ENCODE data around the gene SNAPC4. TPM values are rescaled to one million over a fixed set of nuclear protein-coding genes. Genes with fewer than 3 reads are reported as not detected.

The SNAPC4 gene
- total and polyA plus RNA-seq, 2 of the 8 experiments (the other 6 are each of a cell fraction or from before 2014, with no cell fraction given) = 6.9 to 18.1 TPM

DNA sequence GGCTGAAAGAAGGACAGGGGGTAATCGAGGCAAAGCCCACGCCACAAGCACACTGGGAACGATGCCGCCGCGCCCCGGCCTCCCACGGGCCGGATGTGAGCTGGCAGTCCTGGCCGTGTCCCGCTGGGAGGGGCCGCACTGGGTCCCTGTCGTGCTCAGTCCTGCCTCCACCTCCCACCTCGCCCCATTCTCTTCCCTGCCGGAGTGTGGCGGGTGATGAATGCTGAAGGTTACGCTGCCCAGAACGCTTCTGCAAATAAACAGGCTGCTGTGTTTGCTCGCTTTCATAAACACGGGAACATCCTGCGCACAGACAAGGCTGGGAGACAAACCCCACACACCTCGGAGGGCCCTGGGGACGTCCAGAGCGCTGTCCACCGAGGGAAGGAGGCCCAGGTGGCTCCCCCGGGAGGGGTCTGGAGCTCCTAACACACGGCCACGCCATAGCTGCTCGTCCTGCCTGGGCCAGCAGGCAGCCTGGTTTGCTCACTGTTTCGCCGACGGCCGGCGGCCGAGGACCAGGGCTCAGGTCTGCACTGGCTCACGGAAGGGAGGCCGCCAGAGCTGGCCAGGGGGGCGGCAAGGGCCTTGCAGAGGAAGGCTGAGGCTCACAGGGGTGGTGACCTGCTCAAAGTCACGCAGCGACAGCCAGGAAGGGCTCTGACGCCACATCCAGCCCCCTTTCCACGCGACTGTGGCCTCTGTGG, 38.8 kb downstream of the SNAPC4 start:
- H3K79me2 ChIP-seq (ENCODE audit: control insufficient read depth in 1 of 2, insufficient read depth in 2 of 2, low read length in 2 of 2) = no peaks in the 10 kb centered on the region
- no peak overlapping the region for H3K23ac ChIP-seq (ENCODE audit: insufficient read length)
- no peak overlapping the region for H3K4ac ChIP-seq (replicated peaks; ENCODE audit: insufficient read length, low read depth, low read length)
- H3K4me1 ChIP-seq (replicated peaks in 1 of 4; ENCODE audit: control insufficient read depth in 3 of 4, insufficient read depth in 4 of 4, low read length in 3 of 4) = peaks cover 0 to 8% (median under 1%) of the 10 kb centered on the region in 4 experiments; a peak in 3 of 7 replicates
- H3K79me1 ChIP-seq (ENCODE audit: low read depth, low read length) = peaks cover 3% of the 10 kb centered on the region
- H3K9me3 ChIP-seq (ENCODE audit: insufficient read depth in 2 of 2, low read depth in 1 of 2, low read length in 1 of 2) = peaks cover 0 to 3% of the 10 kb centered on the region in 2 experiments; a peak in 1 of 4 replicates
- no peak overlapping the region; the same call in 1 of the 2 replicates for H4K8ac ChIP-seq (ENCODE audit: extremely low read depth, insufficient read depth, low read length)
- H3K23me2 ChIP-seq (ENCODE audit: low read depth, low read length) = no peaks in the 10 kb centered on the region; the same call in 1 of the 2 replicates
- H3K27me3 ChIP-seq (replicated peaks in 1 of 4; ENCODE audit: control insufficient read depth in 3 of 4, extremely low read depth in 1 of 4, insufficient read depth in 3 of 4, low read length in 3 of 4) = peaks cover 0 to 2% (median 0%) of the 10 kb centered on the region in 4 experiments; a peak in 2 of 7 replicates
- H2BK12ac ChIP-seq (ENCODE audit: low read depth, low read length) = no peak overlapping the region
- FAIRE-seq (no peak), DNase-seq (ENCODE audit: low read depth in 1 of 2, low spot score in 2 of 2) (no peak)
- no peak overlapping the region for H3K56ac ChIP-seq (replicated peaks; ENCODE audit: insufficient read length, low read depth, low read length)
- no peak overlapping the region for H3K4me2 ChIP-seq (ENCODE audit: insufficient read depth in 1 of 2, low read depth in 2 of 2, low read length in 2 of 2)
- no peak overlapping the region for H3K14ac ChIP-seq (ENCODE audit: insufficient read length)
- H4K5ac ChIP-seq (ENCODE audit: insufficient read length, low read depth, low read length) = no peak overlapping the region
- H3K18ac ChIP-seq (ENCODE audit: extremely low read depth, low read length) = no peak overlapping the region
- no peak overlapping the region for H3K4me3 ChIP-seq (ENCODE audit: extremely low read depth in 1 of 4, insufficient read depth in 2 of 4, low read depth in 3 of 4, low read length in 4 of 4)
- H2BK5ac ChIP-seq (ENCODE audit: low read depth, low read length) = no peak overlapping the region
- no peak for TF ChIP-seq JUND (IDR thresholded peaks at IDR 0.05; ENCODE audit: low read length)
- TF ChIP-seq ZNF274 (IDR thresholded peaks at IDR 0.05; ENCODE audit: borderline replicate concordance, extremely low read depth, low read length) = no peak
- TF ChIP-seq EP300 (IDR thresholded peaks at IDR 0.05; ENCODE audit: borderline replicate concordance in 1 of 2, low read depth in 2 of 2, low read length in 2 of 2) = no peak
- TF ChIP-seq EGR1 (IDR thresholded peaks at IDR 0.05; ENCODE audit: borderline replicate concordance, low read depth, low read length) = no peak
- TF ChIP-seq RFX5 (IDR thresholded peaks at IDR 0.05; ENCODE audit: borderline replicate concordance, low read depth, low read length) = no peak
- TF ChIP-seq POU5F1 (IDR thresholded peaks at IDR 0.05; ENCODE audit: low read depth, low read length) = no peak
- no peak for TF ChIP-seq SIX5 (IDR thresholded peaks at IDR 0.05; ENCODE audit: low read depth, low read length)
- no peak for TF ChIP-seq CBX5 (IDR thresholded peaks at IDR 0.05; ENCODE audit: low read depth, low read length)
- no peak for TF ChIP-seq PHF8 (conservative IDR thresholded peaks at IDR 0.05; ENCODE audit: low read depth, low read length)
- TF ChIP-seq TBP (IDR thresholded peaks at IDR 0.05; ENCODE audit: low read depth, low read length) = no peak
- no peak for TF ChIP-seq EZH2 (IDR thresholded peaks at IDR 0.05; ENCODE audit: low read depth, low read length, severe bottlenecking)
- TF ChIP-seq NRF1 (IDR thresholded peaks at IDR 0.05; ENCODE audit: low read depth, low read length) = no peak
- H2BK20ac ChIP-seq (ENCODE audit: low read length) = no peak overlapping the region
- no peak overlapping the region for H2AFZ ChIP-seq (ENCODE audit: low read length)
- H2AK5ac ChIP-seq (ENCODE audit: low read depth, low read length) = no peak overlapping the region
- POLR2A ChIA-PET (ENCODE audit: partially characterized antibody) = interaction anchor here (1.6 to 15.8 kb wide), 6 partner anchors 12 to 39 kb away, joined by 4 to 137 read pairs (median 24); partner anchors contain the start of genes CARD9 and SNAPC4
- peaks cover 3 to 7% of the 10 kb centered on the region in 2 experiments for H4K20me1 ChIP-seq (replicated peaks in 1 of 2; ENCODE audit: control insufficient read depth in 1 of 2, insufficient read depth in 2 of 2, low read length in 2 of 2)
- WGBS, 2 experiments (ENCODE audit: extremely low coverage in 1 of 2, insufficient coverage in 1 of 2, insufficient read length in 1 of 2, insufficient replicate concordance in 2 of 2, low coverage in 1 of 2, low lambda C conversion rate in 2 of 2, missing lambda C conversion rate in 1 of 2) = 94% methylated on average over 35 of the region's 43 CpGs; no CpG with 5 or more reads in 1 of the 2 experiments
- H3K36me3 ChIP-seq (ENCODE audit: control insufficient read depth in 2 of 4, insufficient read depth in 4 of 4, low read length in 3 of 4) = peaks cover 0 to 2% (median 0%) of the 10 kb centered on the region in 4 experiments; a peak in 1 of 8 replicates
- CTCF ChIA-PET (ENCODE audit: partially characterized antibody) = interaction anchor here (1.0 to 7.1 kb wide), 4 partner anchors 16 to 61 kb away, joined by 3 to 80 read pairs (median 9); no protein-coding TSS in a partner anchor
- H2BK15ac ChIP-seq (ENCODE audit: low read length) = no peak overlapping the region
- no peak overlapping the region for H3K27ac ChIP-seq (ENCODE audit: low read depth, low read length)
- no peak overlapping the region for H2BK120ac ChIP-seq (replicated peaks; ENCODE audit: low read depth, low read length)
- no peak overlapping the region for H3K9ac ChIP-seq (replicated peaks in 1 of 4; ENCODE audit: extremely low read depth in 1 of 4, low read depth in 3 of 4, low read length in 3 of 4)
- no peak overlapping the region for H4K91ac ChIP-seq (replicated peaks; ENCODE audit: insufficient read length, low read length)
